ENCODE data around the gene DYNLT1.
"Not testable (repeated sequence)": the region's sequence is repeated elsewhere in the genome, so short reads cannot be mapped to it uniquely, and the experiment has no call there.

Gene DYNLT1

DNA sequence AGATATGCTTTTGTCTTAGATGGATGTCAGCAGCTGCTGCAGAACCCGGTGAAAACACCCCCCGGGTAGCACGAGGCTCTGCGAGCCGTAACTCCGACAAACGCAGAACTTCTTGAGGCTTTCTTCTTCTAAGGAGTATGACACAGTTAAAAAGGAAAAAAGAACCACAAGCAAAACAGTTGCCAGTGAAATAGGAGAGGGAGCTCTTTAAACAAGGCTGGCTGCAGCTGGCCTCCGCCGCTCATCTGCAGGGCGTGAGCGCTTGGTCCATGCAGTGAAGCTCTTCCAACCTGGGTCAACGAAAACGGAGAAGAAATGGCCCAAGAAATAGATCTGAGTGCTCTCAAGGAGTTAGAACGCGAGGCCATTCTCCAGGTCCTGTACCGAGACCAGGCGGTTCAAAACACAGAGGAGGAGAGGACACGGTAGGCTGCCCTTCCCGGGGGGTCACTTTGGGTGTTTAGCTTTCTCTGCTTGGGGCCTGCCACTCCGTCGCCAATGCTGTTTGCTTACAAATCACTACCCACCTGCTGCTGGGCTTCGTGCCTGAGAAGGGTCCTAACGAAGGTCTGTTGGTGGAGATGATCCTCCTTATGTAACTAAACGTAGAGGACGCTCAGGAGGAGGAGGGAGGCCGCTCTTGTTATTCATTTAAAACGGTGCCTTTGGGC, 18.5 kb upstream of the DYNLT1 start:
- peak; percentile 100 for DNase-seq

DNA sequence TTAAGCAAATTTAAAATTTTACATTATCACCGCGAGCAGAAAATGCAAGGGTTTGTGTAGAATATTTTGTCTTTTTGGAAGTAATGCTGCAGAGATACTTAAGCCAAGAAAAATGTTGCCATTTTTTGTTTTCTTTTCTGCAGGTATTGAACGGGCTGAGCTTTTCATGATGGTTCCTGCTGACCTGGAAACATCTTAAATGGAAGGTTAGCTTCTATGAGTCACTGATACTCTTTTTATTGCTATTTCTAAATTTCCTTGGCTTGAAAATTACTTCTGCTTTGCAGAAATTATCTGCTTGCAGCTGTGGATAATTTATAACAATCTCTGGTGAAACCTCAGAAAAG, 18.0 kb upstream of the DYNLT1 start:
- no peak for DNase-seq

DNA sequence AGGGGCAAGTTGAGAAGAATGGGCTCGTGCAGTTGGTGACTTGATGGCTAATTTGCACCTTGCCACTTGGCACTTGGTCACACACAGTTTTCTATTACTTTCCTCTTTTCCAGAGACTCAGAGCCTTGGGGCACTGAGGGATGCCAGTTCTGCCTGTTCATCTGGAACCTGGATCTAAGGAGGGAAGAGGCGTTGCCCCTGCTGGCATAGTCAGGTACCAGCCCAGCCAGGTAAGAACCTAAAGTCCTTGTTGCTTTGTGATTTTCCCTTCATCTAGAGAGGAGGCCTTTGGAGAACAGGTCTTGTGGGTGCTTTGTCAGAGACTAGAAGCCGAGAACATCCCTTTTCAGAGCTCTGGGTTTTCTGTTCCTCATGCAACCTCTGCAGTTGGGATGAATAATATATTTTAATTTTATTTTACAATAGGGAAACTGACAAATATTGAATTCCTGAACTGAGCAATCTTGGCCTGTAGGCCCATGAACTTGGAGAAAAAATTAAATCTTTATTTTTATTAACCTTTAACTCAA, 16.7 kb upstream of the DYNLT1 start:
- peak; percentile 85 for DNase-seq

DNA sequence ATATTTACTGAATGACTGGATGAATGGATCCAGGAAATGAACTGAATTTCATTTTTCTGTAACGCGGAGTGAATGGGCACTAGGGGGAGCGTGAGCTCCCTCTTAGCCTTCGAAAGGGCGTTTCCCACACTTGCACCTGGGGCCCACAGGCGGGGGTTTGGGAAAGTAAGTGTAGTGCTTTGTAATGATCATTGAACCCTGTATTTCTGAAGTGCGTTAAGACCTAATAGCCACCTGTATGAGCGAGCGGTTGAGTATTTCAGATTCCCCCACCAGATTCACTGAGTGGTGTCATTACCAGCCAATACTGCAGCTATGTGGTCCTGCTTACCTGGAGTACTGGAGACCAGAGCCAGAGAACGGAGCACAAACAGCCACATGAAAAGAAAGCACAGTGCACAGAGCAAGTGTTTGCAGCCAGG, 15.8 kb upstream of the DYNLT1 start:
- DNase-seq = peak; percentile 96

DNA sequence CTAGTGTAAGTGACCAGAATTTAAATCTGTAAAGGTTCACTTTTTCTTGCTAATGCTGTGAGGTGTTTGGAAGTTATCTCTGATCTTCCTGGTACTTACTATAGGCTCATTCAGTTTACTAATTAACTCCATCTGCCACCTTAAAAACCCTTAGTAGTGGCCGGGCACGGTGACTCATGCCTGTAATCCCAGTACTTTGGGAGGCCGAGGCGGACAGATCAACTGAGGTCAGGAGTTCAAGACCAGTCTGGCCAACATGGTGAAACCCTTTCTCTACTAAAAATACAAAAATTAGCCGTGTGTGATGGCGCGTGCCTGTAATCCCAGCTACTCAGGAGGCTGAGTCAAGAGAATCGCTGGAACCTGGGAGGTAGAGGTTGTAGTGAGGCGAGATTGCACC, 12.4 kb upstream of the DYNLT1 start:
- peak; percentile 22 for DNase-seq

DNA sequence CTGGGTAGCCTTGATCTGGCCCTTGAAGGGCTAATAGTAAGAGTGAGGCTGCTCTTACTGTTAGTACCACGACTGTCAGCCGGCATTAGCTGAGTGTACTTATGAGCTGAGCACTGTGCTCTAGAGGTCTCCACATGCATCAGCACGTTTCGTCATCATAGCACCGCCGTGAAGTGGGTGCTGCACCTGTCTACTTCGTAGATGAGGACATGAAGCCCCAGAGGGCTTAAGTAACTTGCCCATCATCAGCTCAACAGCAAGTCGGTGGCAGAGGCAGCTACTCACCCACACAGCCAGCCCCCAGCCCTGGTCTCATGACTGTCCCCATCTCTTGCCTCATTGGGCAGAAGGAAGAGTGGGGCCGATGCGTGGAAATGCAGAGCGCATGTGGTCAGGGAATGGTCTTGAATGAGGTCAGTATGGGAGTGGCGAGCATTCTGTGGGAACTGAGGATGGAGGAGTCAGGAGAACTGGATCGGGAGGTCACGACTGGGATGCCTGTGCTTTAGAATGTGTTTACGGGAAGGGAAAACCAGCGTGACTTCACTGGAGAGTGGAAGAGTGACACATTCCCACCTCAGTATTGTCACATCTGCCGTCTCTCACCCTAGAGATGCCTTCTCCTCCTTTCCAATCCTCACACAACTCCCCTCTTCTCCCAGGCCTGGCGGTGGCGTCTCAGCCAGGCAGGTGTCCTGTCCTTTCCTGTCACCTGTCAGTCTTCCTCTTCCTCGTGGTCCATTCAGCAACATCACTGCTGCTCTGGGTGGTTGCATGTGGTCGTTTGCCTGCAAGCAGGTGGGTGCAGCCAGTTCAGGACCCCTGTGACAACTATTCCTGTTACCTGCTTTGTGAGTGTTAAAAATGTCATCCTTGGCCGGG, 11.3 kb upstream of the DYNLT1 start:
- DNase-seq = no peak

DNA sequence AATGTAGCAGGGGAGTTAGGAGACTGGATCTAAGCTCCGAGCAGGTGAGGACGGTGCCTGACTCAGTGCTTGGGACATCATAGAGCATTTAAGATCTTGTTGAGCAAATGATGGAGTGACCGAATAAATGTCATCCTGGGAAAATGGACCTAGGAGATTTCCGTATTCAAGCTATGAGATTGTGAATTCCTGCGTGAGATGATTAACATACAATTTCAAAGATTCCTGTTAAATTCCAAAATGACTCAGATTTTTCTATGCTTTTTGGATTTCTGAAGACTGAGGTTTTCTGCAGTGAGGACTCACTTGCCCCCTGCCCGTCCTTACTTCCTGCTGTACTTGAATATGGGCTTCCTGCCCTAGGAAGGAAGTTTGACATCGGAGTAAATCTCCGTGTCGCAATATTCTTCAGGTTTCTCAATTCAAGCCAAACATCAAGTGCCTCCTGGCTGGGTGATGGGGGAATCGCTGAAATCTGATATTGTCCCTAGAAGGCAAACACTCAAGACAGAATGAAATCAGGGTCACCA, 10.5 kb upstream of the DYNLT1 start:
- no peak for DNase-seq

DNA sequence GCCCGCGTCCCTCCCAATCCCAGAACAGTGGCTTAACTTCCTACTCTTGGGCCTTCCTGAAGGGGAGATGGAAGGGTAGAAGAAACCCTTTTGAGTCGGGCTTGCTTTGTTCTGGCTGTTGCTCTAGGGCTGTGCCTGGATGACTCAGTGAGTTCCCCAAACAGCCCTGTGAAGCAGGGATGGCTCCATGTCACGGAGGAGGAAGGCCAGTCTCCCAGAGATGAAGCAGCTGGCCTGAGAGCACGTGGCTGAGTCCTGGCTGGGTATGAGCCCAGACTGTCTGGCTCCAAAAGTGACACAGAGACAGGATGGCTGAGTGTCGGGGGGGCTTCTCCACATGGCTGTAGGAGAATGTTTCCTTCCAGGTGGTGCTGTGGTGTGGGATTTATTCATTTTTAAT, 10.0 kb upstream of the DYNLT1 start:
- peak; percentile 69 for DNase-seq

DNA sequence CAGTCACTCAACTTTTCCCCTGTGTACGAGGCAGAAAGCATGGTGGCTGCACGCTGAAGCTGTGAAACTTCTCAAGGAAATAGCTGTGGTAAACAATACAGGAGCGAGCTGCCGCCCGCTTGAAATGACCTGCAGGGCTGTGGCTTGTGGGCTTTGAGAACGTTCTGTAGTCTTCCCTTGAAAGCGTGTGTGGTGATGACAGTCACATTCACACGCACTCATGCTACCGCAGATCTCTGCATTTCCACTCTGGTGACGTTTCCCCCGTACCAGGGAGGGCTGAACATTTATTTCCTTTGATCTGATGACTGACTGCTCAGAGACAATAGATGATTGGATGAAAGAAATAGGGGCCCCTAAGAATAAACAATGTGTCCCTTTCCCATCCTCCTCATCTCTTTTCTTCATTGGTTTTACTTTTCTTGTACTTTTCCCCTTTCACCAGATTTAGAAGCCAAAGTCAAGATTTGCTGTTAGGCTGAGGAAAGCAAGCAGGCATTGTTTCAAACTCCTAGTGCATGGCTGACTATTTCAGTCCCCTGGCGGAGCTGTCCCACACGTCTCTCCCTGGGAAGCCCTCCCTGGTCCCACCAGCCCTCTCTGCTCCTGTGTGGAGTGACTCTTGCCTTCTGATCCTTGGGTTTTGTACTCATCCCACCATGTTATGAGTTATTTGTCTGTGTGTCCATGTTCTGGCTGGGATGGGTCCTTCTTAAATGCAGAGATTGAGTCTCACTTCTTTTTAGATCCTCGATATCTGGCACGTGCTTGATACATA, 9.2 kb upstream of the DYNLT1 start:
- no peak for DNase-seq

DNA sequence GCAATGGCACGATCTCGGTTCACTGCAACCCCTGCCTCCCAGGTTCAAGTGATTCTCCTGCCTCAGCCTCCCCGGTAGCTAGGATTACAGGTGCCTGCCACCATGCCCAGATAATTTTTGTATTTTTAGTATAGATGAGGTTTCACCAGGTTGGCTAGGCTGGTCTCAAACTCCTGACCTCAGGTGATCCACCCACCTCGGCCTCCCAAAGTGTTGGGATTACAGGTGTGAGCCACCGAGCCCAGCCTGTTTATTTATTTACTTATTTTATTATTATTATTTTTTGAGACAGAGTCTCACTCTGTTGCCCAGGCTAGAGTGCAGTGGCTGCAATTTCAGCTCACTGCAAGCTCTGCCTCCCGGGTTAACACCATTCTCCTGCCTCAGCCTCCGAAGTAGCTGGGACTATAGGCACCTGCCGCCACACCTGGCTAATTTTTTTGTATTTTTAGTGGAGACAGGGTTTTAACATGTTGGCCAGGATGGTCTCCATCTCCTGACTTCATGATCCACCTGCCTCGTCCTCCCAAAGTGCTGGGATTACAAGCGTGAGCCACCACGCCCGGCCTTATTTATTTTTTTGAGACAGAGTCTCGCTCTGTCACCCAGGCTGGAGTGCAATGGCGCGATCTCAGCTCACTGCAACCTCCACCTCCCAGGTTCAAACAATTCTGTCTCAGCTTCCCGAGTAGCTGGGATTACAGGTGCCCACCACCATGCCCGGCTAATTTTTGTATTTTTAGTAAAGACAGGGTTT, 7.6 kb upstream of the DYNLT1 start:
- not testable (repeated sequence) for DNase-seq

DNA sequence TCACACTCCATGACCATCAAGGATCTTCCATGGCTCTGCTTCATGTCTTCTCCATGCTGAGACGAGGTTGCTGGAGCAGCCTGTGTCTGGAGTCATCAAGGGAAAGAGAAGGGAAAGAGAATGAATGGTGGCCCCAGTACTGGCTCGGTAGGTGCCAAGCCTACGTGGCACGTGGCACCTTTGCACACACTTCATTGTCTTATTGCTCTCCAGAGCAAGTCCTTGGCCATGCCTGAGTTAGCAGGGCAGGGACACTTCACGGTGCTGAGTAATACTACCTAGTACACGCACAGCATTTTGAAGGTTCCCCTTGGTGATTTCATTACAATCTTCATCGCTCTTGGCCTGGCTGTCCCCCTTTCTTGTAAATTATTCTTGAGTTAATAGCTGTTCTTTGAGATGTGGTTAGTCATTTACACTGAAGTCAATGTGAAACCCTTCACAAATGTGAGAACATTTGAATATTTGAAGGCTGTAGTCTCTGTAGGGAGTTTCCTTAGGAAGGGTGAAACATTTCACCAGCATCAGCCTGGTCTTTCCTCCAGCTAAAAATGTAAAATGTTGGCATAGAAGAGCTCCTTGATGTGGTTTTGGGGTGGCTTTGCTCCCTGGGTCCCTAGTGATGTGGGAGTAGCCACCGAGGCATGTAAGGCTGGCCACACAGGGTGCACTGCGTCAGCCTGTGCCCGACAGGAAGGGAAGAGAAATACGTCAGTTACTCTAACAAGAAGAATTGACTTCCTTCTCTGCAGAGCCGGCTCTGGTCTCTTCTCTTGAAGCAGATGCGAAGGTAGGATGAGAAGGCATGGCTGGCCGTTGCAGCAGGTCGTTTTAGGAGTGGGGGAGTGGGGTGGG, 5.0 kb upstream of the DYNLT1 start, which contains the start of gene SYTL3:
Gene SYTL3 (plus strand): TSS at position 766 of the 855 bp plus-strand sequence. CDS start 13,215 bp downstream, outside the sequence.
- no peak for DNase-seq

DNA sequence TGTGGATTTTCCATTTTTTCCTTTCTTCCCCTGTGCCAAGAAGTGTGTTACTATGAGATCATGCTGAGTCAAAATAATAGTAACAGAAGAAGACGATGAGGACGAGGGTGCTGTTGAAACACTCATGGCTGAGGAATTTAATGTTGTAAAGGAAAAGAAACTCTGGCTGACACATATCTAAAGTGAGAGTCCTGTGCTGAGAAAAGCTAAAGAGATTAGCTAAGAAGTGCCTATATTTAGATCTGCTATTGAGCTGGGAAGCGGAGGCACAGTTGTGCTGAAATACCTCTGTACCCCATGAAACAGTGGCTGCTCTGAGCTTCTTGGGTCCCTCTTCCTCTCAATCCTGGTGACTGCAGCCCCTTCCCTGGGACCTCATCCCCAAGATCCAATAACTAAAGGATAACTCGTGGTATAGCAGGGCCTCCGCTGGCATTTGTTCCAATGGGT, 4.2 kb upstream of the DYNLT1 start:
- DNase-seq = no peak

DNA sequence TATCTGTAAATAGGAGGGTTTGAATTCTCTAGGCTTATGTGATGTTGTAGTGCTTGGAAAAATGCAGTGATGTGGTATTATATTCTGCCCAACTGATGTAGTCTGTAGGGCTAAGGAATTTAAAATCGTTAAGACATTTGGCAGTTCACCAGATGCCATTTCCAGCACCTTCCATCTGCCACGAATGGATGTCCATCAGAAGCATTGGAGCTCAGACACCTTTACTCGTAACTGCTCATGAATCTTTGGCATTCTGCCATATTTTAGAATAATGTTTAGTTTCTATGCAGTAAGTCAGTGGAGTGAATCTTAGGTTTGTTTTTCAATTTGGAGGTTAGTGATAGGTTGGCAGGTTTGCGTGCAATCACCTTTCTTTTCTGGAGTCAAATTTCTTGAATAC, 3.0 kb upstream of the DYNLT1 start:
- peak; percentile 72 for DNase-seq

DNA sequence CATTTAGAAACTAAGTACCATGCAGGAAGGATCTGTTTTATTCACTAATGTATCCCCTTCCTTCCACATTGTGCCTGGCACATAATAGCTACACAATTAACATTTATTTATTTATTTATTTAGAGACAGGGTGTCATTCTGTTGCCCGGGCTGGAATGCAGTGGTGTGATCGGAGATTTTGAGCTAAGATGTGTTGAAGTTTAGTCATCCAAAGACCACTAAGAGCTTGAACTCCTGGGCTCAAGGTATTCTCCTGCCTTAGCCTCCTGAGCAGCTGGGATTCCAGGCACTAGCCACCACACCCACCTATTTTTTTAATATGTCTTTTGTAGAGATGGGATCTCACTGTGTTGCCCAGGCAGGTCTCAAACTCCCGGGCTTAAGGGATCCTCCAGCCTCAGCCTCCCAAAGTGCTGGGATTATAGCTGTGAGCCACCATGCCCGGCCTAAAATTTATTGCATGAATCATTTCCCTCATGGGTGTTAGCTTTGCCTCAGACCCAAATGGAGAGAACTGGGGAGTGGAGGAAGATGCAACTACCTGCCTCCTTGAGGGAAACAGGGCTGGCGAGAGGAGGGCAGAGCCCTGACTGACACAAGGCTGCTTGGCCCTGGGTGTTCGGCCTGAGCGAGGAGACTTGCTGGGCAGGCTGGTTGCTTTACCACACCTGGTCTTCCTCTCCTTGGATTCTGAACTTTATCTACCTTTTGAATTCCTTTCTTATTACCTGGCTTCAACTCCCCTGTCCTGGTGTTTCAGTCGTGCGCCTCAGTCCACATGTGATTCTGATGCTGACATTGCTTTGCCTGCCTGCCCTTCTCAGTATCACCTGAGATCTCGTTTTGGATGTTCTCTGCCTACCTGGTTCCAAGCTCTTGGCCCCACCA, 1.7 kb upstream of the DYNLT1 start:
- DNase-seq = no peak

DNA sequence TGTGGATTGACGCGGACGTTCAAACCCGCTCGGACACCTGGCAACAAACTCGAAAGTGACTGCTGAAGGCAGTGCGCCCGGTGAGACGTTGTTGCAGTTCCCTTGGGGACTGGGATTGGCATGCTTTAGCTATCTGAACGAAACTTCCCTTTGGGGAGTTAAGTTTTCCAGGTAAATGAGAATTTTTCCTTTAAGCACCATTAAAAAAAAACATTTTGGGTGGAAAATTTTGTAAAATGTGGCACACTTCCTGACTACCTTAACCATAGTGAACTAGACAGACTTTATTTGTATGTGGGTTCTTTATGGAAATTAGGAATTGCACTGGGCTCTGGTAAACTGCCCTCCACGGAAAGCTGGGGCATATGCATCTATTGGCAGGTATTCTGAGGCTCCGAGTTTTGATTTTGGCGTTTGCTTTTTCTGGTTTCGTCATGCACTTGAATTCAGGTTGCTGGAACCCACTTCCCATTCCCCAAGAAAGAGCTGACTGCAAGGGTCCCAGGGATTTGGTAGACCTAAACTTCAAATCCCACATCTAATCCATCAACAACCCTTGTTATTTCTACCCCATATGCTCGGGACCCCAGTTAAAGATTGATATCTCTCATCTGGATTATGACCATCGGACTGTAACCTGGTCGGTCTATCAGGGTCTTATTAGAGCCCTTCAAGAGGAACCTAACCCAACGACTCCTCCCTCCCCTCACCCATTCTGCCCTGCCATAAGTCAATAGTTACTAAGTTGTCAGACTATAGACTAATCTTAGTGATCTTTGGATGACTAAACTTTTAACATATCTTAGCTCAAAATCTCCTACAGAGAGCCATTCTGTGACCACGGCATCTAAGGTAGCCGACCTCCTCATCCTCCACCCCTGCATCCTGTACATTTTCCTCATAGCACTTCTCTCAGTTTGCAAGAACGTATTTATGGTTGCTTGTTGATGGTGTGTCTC, 800 bp upstream of the DYNLT1 start:
- DNase-seq = peak; percentile 60

DNA sequence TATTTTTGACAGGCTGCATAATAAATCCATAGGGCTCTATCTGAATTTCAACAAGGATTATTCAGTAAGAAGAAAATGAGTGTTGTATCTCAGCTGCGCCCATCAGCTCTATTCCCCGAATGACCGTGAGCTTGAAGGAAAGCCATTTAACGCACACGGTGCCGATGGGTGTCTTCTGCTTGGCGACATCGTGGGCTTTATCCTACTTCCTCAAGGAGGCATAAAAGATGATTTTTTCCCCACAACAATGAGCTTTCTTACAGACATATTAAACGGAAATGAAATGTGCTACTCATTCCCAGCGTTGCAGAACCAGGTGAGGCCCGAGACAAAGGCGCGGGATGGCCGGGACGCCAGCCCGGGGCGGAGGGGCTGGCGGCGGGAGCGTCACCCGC, 710 bp downstream of the DYNLT1 start:
- no peak for DNase-seq

DNA sequence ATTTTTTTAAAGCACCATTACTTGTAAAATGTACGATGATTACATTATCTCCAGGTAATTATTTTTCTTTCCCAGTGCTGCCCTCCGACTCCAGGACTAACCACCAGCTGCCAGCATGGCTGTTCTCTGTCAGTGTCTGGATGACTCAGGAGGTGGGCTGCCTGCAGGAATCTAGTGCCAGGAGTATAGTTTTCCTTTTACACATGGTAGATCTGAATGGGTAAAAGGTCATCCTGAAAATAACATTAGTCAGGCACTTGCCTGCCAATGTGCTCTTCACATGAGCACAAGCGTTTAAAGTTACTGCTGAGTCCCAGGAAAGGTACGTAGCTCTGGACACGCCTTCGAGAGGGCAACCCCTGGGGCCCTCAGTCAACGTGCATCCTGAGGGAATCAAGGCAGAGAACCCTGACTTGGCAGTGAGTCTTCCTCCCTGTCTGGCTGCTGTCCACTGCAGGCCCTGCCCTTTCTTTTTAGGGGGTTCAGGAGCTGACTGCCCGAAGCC, 2.4 kb downstream of the DYNLT1 start:
- peak; percentile 37 for DNase-seq

DNA sequence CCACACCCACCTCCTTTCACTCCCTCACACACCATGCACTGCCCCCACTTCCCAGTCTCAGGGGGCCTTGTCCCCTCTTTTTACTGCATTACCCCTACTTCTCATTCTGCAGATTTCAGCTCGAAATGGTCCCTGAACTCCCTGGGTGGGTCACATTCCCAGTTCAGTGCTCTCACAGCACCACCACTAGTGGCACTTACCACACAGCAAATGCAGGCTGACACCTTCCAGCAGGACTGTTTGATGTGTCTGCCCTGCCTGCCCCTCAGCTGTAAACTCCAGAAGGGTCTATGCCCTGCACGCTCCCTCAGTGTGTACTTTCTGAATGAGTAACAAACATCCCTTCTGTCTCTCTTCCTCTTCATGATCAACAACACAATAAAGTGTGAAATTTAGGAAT, 4.0 kb downstream of the DYNLT1 start:
- DNase-seq = peak; percentile 24

DNA sequence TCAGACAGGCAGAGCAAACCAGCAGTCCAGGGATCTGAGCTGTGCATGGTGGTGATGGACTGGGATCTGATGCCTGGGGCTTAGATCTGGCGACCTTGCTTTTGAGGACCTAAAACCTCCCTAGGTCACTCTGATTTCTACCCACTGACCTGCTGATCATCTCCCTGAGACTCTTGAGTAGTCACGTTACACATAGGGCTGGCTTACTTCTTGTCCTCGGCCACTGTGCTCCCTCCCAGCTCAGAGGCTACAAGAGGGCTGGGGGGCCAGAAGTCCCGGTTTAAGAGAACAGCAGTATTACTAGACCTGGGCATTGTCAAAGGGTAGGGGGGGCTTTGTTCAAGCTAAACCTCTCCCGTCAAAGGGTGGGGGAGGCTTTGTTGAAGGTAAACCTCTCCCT, 5.5 kb downstream of the DYNLT1 start:
- DNase-seq = no peak
